Ishikawa (cell line): Measurements from ENCODE around the gene CDC42BPA.

Source experiments
- CEBPB ChIP-seq: IDR thresholded peaks from 2 replicates; pipeline ENCODE4 v1.6.1; 2012
- CREB1 ChIP-seq: IDR thresholded peaks from 2 replicates; pipeline ENCODE4 v1.6.1; 2012; ENCODE audit warnings: low read depth
- EP300 ChIP-seq: IDR thresholded peaks from 2 replicates; pipeline ENCODE4 v1.6.1; 2012; ENCODE audit warnings: borderline replicate concordance
- FOXM1 ChIP-seq: IDR thresholded peaks from 2 replicates; pipeline ENCODE4 v1.6.1; 2012; ENCODE audit warnings: low read depth, borderline replicate concordance
- MAX ChIP-seq: IDR thresholded peaks from 2 replicates; pipeline ENCODE4 v1.6.1; 2012
- NFIC ChIP-seq: IDR thresholded peaks from 2 replicates; pipeline ENCODE4 v1.6.1; 2012
- RAD21 ChIP-seq: IDR thresholded peaks from 2 replicates; pipeline ENCODE4 v1.6.1; 2012; ENCODE audit warnings: low read depth
- REST ChIP-seq: IDR thresholded peaks from 2 replicates; pipeline ENCODE4 v1.6.1; 2012; ENCODE audit warnings: low read depth, mild to moderate bottlenecking
- TAF1 ChIP-seq: IDR thresholded peaks from 2 replicates; pipeline ENCODE4 v1.6.1; 2012; ENCODE audit warnings: low read depth, mild to moderate bottlenecking
- YY1 ChIP-seq: IDR thresholded peaks from 2 replicates; pipeline ENCODE4 v1.6.1; 2012; ENCODE audit warnings: low read depth

- TF ChIP-seq YY1 (no peak), TAF1 (no peak), CREB1 (no peak), MAX (no peak), EP300 (no peak), REST (no peak), RAD21 (no peak), NFIC (no peak), CEBPB (no peak), FOXM1 (no peak)
Observed at GRCh38 chr1:227314014-227314848, 4.1 kb downstream of the CDC42BPA start.
